ENCODE results near the gene CACNA1E. TPM values are rescaled to one million over a fixed set of nuclear protein-coding genes. Genes with fewer than 3 reads are reported as not detected.

The CACNA1E gene
- total and polyA plus RNA-seq, 2 experiments from 2014 or later: 0.32 to 1.1 TPM

DNA sequence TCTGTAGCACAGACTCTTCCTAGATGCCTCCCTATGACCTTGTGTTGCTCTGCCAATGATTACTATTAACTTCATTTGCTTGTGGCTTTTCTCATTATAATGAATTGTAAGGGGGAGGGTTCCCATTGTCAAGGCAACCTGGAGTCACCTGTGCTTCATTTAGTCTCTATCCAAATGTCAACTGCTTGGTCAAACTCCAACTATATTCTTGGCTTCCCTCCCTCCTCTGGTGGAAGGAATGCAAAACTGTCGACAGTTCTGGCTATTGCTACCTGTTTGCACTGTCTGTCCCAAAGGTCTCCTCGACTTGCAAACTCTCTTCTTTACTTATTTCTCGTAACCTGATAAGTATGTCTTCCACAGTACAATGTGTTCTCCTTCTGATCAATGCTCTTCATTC, 100.3 kb downstream of the CACNA1E start:
- no peaks in the 10 kb centered on the region for H3K9me2 ChIP-seq (ENCODE audit: insufficient read depth)
- no peaks in the 10 kb centered on the region for H3K27me3 ChIP-seq (ENCODE audit: insufficient read depth)
- no peaks in the 10 kb centered on the region for H3K27me3 Mint-ChIP-seq (ENCODE audit: insufficient read depth, low read depth, poor library complexity)
- no peaks in the 10 kb centered on the region; the same call in 1 of the 2 replicates for H3K36me3 ChIP-seq (ENCODE audit: insufficient read depth)
- H3K4me2 ChIP-seq: 0 out of 2 replicates have a peak overlapping the region, but pooled peaks have one; percentile 19
- H4K20me1 ChIP-seq (replicated peaks; ENCODE audit: insufficient read depth): no peaks in the 10 kb centered on the region
- no peaks in the 10 kb centered on the region for H3K79me2 ChIP-seq (replicated peaks; ENCODE audit: insufficient read depth)
- TF ChIP-seq, protein P1, sequence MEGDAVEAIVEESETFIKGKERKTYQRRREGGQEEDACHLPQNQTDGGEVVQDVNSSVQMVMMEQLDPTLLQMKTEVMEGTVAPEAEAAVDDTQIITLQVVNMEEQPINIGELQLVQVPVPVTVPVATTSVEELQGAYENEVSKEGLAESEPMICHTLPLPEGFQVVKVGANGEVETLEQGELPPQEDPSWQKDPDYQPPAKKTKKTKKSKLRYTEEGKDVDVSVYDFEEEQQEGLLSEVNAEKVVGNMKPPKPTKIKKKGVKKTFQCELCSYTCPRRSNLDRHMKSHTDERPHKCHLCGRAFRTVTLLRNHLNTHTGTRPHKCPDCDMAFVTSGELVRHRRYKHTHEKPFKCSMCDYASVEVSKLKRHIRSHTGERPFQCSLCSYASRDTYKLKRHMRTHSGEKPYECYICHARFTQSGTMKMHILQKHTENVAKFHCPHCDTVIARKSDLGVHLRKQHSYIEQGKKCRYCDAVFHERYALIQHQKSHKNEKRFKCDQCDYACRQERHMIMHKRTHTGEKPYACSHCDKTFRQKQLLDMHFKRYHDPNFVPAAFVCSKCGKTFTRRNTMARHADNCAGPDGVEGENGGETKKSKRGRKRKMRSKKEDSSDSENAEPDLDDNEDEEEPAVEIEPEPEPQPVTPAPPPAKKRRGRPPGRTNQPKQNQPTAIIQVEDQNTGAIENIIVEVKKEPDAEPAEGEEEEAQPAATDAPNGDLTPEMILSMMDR (conservative IDR thresholded peaks at IDR 0.05; ENCODE audit: low read depth in 2 of 2): peak; percentile 74 to 75
- TF ChIP-seq JUNB (IDR thresholded peaks at IDR 0.05; ENCODE audit: unreplicated experiment): no peak
- H3K27ac ChIP-seq (ENCODE audit: low read depth): no peak overlapping the region
- H3K4me1 Mint-ChIP-seq: peaks cover 10% of the 10 kb centered on the region
- H3K4me1 ChIP-seq (ENCODE audit: insufficient read depth): peaks cover 10% of the 10 kb centered on the region; the same call in 1 of the 2 replicates
- peak; percentile 92 for ATAC-seq
- H3K36me3 Mint-ChIP-seq (ENCODE audit: low read depth): no peaks in the 10 kb centered on the region
- no peak overlapping the region for H2AFZ ChIP-seq
- no peak overlapping the region for H3K4me3 ChIP-seq
- H3K4me3 Mint-ChIP-seq: no peak overlapping the region
- H3K9me3 Mint-ChIP-seq: no peaks in the 10 kb centered on the region
- no peaks in the 10 kb centered on the region for H3F3A ChIP-seq (replicated peaks; ENCODE audit: low read depth)
- peak; percentile 87 for DNase-seq (ENCODE audit: low spot score)
- no peak overlapping the region for H3K27ac Mint-ChIP-seq

- H3K79me2 ChIP-seq (replicated peaks; ENCODE audit: insufficient read depth): no peaks in the 10 kb centered on the region
- H3K4me3 ChIP-seq: no peak overlapping the region
- no peaks in the 10 kb centered on the region for H3K27me3 ChIP-seq (ENCODE audit: insufficient read depth)
- peak; percentile 66 for ATAC-seq
- H3K9me3 Mint-ChIP-seq: no peaks in the 10 kb centered on the region
- no peaks in the 10 kb centered on the region for H3K27me3 Mint-ChIP-seq (ENCODE audit: insufficient read depth, low read depth, poor library complexity)
- no peak overlapping the region for H3K27ac ChIP-seq (ENCODE audit: low read depth)
- no peaks in the 10 kb centered on the region for H3F3A ChIP-seq (replicated peaks; ENCODE audit: low read depth)
- no peak overlapping the region for H3K4me3 Mint-ChIP-seq
- no peaks in the 10 kb centered on the region; the same call in 1 of the 2 replicates for H3K36me3 ChIP-seq (ENCODE audit: insufficient read depth)
- no peaks in the 10 kb centered on the region for H3K9me2 ChIP-seq (ENCODE audit: insufficient read depth)
- H3K36me3 Mint-ChIP-seq (ENCODE audit: low read depth): no peaks in the 10 kb centered on the region
- H3K27ac Mint-ChIP-seq: no peak overlapping the region
- H4K20me1 ChIP-seq (replicated peaks; ENCODE audit: insufficient read depth): no peaks in the 10 kb centered on the region; the same call in 1 of the 2 replicates
- H3K4me2 ChIP-seq: no peak overlapping the region
- H3K4me1 ChIP-seq (ENCODE audit: insufficient read depth): peaks cover 12% of the 10 kb centered on the region
- TF ChIP-seq, protein P1 (conservative IDR thresholded peaks at IDR 0.05; ENCODE audit: low read depth in 2 of 2): peak; percentile 46 to 54
- TF ChIP-seq CREB1 (CRISPR knock-in tag; IDR thresholded peaks at IDR 0.05; ENCODE audit: low read depth) (no peak), NANOG (IDR thresholded peaks at IDR 0.05; ENCODE audit: borderline replicate concordance) (no peak)
- peak; percentile 67 for DNase-seq (ENCODE audit: low spot score)
- peaks cover 24% of the 10 kb centered on the region for H3K4me1 Mint-ChIP-seq
- no peak overlapping the region for H2AFZ ChIP-seq
These were observed 104.6 kb downstream of the CACNA1E start for GRCh38 chr1:181587870-181588438.

GRCh38 chr1:181588631-181589030, 105.3 kb downstream of the CACNA1E start:
- Histone ChIP-seq H3K4me1 (ENCODE audit: insufficient read depth) (peaks cover 8% of the 10 kb centered on the region), H3K9me2 (ENCODE audit: insufficient read depth) (no peaks in the 10 kb centered on the region), H3K4me2 (no peak overlapping the region), H3K27me3 (ENCODE audit: insufficient read depth) (no peaks in the 10 kb centered on the region), H3F3A (replicated peaks; ENCODE audit: low read depth) (no peaks in the 10 kb centered on the region), H3K4me3 (no peak overlapping the region), H3K79me2 (replicated peaks; ENCODE audit: insufficient read depth) (no peaks in the 10 kb centered on the region), H2AFZ (no peak overlapping the region), H4K20me1 (replicated peaks; ENCODE audit: insufficient read depth) (no peaks in the 10 kb centered on the region; the same call in 1 of the 2 replicates), H3K27ac (ENCODE audit: low read depth) (no peak overlapping the region), H3K36me3 (ENCODE audit: insufficient read depth) (no peaks in the 10 kb centered on the region; the same call in 1 of the 2 replicates)
- Mint-ChIP-seq H3K4me3 (no peak overlapping the region), H3K9me3 (no peaks in the 10 kb centered on the region), H3K36me3 (ENCODE audit: low read depth) (no peaks in the 10 kb centered on the region), H3K4me1 (peaks cover 21% of the 10 kb centered on the region), H3K27ac (no peak overlapping the region), H3K27me3 (ENCODE audit: insufficient read depth, low read depth, poor library complexity) (no peaks in the 10 kb centered on the region)
- DNase-seq (ENCODE audit: low spot score) (no peak), ATAC-seq (no peak)
- TF ChIP-seq, protein P2, sequence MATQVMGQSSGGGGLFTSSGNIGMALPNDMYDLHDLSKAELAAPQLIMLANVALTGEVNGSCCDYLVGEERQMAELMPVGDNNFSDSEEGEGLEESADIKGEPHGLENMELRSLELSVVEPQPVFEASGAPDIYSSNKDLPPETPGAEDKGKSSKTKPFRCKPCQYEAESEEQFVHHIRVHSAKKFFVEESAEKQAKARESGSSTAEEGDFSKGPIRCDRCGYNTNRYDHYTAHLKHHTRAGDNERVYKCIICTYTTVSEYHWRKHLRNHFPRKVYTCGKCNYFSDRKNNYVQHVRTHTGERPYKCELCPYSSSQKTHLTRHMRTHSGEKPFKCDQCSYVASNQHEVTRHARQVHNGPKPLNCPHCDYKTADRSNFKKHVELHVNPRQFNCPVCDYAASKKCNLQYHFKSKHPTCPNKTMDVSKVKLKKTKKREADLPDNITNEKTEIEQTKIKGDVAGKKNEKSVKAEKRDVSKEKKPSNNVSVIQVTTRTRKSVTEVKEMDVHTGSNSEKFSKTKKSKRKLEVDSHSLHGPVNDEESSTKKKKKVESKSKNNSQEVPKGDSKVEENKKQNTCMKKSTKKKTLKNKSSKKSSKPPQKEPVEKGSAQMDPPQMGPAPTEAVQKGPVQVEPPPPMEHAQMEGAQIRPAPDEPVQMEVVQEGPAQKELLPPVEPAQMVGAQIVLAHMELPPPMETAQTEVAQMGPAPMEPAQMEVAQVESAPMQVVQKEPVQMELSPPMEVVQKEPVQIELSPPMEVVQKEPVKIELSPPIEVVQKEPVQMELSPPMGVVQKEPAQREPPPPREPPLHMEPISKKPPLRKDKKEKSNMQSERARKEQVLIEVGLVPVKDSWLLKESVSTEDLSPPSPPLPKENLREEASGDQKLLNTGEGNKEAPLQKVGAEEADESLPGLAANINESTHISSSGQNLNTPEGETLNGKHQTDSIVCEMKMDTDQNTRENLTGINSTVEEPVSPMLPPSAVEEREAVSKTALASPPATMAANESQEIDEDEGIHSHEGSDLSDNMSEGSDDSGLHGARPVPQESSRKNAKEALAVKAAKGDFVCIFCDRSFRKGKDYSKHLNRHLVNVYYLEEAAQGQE (IDR thresholded peaks at IDR 0.05; ENCODE audit: unreplicated experiment): no peak
- no peak for TF ChIP-seq ZNF114 (CRISPR knock-in tag; IDR thresholded peaks at IDR 0.05)
